ENCODE data around the gene KRTAP20-4.

Gene KRTAP20-4

GRCh38 chr21:30620522-30620921, at the start of gene KRTAP20-4:
TSS of gene KRTAP20-4 (plus strand) at chr21:30620627.
- no peak for DNase-seq (ENCODE audit: low read depth)

DNA sequence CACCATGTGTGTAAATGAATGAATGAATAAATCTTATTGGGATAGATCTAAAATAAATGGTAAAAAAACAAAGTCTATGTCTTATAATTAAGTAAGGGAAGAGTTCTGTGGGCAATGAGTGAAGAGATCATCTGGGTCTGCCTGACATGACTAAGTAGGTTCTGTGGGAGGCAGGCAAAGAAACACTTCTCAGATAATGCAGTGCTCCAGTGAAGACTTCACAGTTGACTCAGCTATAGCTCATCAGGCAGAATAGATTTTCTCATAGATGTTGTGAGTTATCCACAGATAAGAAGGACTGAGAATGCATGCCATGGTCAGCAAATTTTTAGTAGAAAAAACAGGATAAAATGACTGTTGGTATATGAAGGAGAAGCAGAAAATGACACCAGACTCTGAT, 42.7 kb upstream of the KRTAP20-4 start:
- DNase-seq (ENCODE audit: low read depth) = no peak

- DNase-seq (ENCODE audit: low read depth) = no peak
Measured at GRCh38 chr21:30579346-30579745, 41.1 kb upstream of the KRTAP20-4 start.

DNA sequence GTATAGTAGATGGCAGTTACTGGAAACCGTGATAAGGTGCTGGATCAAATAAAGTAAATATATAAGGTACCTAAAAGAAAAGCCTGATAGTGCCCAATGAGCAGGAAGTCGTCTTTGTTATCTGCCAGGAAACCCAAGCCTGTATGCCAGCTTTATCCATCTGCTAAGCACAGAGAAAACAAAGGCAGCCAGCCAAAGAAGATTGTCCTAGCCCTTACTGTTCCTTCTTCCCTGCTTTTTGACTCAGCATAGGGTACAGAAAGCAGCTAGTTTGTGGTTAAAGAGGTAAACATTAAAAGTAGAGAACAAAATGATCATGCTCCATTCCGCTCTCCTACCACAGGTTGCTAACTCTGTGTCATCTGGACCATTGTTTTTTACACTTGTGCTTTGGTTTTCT, 40.3 kb upstream of the KRTAP20-4 start:
- DNase-seq (ENCODE audit: low read depth) = no peak

GRCh38 chr21:30582870-30583269, 37.6 kb upstream of the KRTAP20-4 start:
- DNase-seq (ENCODE audit: low read depth) = no peak

DNA sequence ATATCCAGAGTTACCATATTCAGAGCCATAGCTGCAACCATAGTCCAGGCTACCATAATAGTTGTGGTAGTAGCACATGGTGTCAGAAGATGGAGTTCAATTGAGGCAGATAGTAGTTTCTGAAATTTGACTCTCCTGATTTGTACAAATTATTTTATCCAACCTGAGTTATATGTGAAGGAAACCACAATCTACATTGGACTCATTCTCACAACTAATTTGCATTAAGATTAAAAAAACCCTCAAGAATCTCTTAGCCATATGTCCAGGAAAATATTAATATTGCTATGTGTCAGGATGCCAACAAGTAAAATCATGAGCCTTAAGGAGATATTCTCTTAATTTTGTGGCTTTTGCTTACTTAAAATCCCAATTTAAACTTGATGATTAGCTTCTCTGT, 30.1 kb upstream of the KRTAP20-4 start, which contains the start of gene KRTAP22-2:
TSS of gene KRTAP22-2 (minus strand) at position 101 of the 400 bp plus-strand sequence.
- DNase-seq (ENCODE audit: low read depth) = no peak

DNA sequence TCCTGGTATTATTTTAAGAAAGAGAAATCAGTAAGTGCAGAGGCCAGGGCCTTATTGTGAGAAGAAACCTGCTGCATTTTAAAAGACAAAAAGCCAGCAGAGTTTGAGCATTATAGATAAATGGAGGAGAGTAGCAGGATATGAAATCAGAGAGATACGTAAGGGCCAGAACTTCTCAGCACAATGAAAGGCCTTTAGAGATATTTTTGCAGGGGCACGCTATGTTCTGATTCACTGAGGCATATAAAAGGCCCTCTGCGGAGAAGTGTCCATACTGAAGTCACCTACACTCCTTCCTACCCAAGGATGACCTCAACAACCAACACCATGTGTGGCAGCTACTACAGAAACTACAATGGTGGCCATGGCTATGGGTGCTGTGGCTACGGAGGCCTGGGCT, 28.3 kb upstream of the KRTAP20-4 start, which contains the start of gene KRTAP6-3:
TSS of gene KRTAP6-3 (plus strand) at position 301 of the 400 bp plus-strand sequence. CDS start at position 307, 6 bp downstream.
- DNase-seq (ENCODE audit: low read depth) = no peak

- no peak for DNase-seq (ENCODE audit: low read depth)
Measured at GRCh38 chr21:30598802-30599201, 21.6 kb upstream of the KRTAP20-4 start, which contains the start of gene KRTAP6-2. TSS of gene KRTAP6-2 (minus strand) at chr21:30598902. CDS start at chr21:30598874, 28 bp downstream.

DNA sequence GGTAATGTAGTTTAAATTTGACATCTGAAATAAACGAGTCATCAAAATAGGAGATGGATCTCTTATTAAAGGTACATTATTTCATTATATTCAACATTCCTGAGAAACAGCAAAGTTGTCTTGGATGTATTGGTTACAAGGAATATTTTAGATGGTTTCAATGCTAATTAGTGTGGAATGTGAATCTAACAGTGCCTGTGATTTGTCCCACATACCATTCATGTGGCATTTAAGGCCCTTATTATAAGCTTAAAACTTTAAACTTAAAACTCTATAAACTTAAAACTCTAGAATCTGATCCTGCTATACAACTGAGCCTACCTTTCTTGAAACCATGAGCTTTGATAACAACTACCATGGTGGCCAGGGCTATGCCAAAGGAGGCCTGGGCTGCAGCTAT, 19.6 kb upstream of the KRTAP20-4 start, which contains the start of gene KRTAP22-1:
TSS of gene KRTAP22-1 (plus strand) at position 301 of the 400 bp plus-strand sequence.
- DNase-seq (ENCODE audit: low read depth) = no peak

GRCh38 chr21:30605968-30606367, 14.5 kb upstream of the KRTAP20-4 start:
- no peak for DNase-seq (ENCODE audit: low read depth)

DNA sequence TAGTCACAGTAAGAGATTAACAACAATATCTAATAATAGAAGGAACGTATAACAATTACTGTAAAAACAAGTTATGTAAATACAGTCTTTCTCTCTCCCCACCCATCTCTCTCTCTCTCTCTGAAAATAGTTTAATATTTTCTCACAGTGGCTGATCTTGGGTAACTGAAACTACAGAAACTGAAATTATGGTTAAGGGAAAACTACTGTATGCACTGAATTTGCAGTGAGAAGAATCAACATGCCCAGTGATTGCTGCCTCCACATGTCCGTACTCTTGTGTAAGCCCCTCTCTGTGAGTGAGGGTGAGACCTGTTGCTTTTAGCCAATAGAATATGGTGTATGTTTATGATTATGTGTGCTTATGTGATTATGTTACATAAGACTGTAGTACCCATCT, 8.3 kb upstream of the KRTAP20-4 start:
- no peak for DNase-seq (ENCODE audit: low read depth)

DNA sequence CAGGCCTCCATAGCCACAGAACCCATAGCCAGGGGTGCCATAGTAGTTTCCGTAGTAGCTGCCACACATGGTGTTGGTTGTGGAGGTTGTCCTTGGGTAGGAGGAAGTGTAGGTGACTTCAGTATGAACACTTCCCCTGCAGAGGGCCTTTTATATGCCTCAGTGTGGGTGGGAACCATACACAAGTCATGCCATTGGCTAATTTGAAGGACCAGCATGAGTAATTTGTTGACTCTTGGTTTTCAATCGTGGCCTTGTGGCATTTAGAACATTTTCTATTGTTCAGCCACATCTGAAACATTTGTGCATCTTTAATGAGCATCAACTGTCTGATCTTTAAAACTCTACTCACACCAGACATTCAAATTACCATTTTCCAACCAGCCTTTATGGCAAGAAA, 6.6 kb upstream of the KRTAP20-4 start, which contains the start of gene KRTAP6-1:
TSS of gene KRTAP6-1 (minus strand) at position 95 of the 400 bp plus-strand sequence. CDS start at position 69, 26 bp downstream.
- DNase-seq (ENCODE audit: low read depth) = no peak

GRCh38 chr21:30615199-30615598, 5.2 kb upstream of the KRTAP20-4 start:
- DNase-seq (ENCODE audit: low read depth) = no peak

GRCh38 chr21:30616125-30616524, 4.3 kb upstream of the KRTAP20-4 start, which contains the start of gene KRTAP20-1:
TSS of gene KRTAP20-1 (plus strand) at chr21:30616425. CDS start at chr21:30616455, 30 bp downstream.
- no peak for DNase-seq (ENCODE audit: low read depth)

DNA sequence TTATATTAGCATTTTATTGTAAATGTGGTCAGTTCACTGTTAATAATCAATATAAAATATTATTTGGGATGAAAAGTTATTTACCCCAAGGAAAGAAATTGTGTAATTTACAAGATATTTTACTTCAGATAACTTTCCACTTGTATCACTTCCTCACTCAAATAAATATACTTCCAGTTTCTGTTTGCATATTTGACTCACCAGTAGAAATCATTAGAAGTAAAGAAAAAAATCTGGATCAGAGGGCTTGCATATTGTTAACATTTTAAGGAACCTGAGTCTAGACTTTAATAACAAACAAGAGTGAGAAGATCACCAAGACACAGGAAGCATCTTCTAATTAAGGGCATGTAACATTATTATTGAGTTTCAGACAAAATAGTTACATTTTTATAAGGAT, 347 bp upstream of the KRTAP20-4 start:
- DNase-seq (ENCODE audit: low read depth) = no peak

GRCh38 chr21:30623362-30623761, 2.9 kb downstream of the KRTAP20-4 start:
- DNase-seq (ENCODE audit: low read depth) = no peak

- DNase-seq (ENCODE audit: low read depth) = no peak
Measured at GRCh38 chr21:30625449-30626165, 5.2 kb downstream of the KRTAP20-4 start.

DNA sequence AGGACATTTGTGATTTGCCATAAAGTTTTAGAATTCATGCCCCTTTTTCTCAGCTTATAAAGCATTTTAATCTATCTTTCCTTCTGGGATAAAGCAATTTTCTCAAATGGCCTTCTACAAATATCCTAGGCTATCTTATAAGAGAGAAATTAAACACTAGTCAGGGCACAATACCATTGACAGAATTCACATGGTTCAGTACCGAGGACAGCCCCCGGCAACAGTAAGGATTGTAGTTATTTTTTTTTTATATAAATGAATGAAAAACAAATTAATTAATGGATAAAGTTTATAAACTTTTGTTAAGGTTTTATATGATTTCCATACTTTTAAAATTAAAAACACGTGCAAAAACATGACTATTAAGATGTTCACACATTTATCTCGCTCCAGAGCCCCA, 7.7 kb downstream of the KRTAP20-4 start:
- no peak for DNase-seq (ENCODE audit: low read depth)

- DNase-seq (ENCODE audit: low read depth) = no peak
Measured at GRCh38 chr21:30629200-30629599, 8.8 kb downstream of the KRTAP20-4 start.

DNA sequence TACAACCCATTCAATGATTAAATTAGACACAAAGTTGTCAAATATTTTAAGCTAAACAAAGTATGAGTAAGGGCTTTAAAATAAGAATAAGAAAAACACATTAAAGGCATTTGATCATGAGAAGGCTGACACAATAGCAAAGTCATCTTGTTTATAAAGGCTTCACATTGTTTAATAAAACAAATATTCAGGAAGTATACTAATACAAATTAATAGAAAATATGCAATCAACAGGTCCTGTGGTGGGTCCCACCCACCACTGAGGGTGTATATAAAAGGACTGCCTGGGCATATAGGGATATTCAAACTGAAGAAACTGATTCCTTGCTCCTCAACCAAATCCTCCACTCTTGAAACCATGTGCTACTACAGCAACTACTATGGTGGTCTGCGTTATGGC, 14.5 kb downstream of the KRTAP20-4 start, which contains the start of gene KRTAP20-2:
TSS of gene KRTAP20-2 (plus strand) at position 301 of the 400 bp plus-strand sequence. CDS start at position 359, 58 bp downstream.
- DNase-seq (ENCODE audit: low read depth) = no peak

- DNase-seq (ENCODE audit: low read depth) = no peak
Measured at GRCh38 chr21:30638686-30639085, 18.3 kb downstream of the KRTAP20-4 start.

DNA sequence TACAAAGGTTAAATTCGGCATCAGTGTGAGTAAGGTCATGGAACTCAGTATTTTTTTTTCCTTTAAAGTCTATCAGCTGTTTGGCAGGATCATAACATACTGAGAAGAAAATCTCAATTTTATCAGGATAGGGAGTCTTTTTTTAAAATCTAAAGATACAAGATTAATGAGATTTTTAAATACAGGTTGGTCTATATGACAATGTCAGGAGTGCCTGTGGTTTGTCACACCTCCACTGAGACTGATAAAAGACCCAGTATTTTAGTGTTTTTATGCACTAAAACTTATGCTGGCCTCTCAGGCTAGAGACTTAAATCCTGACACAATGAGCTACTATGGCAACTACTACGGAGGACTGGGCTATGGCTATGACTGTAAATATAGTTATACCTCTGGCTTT, 22.1 kb downstream of the KRTAP20-4 start, which contains the start of gene KRTAP20-3:
TSS of gene KRTAP20-3 (plus strand) at position 301 of the 400 bp plus-strand sequence.
- DNase-seq (ENCODE audit: low read depth) = no peak

DNA sequence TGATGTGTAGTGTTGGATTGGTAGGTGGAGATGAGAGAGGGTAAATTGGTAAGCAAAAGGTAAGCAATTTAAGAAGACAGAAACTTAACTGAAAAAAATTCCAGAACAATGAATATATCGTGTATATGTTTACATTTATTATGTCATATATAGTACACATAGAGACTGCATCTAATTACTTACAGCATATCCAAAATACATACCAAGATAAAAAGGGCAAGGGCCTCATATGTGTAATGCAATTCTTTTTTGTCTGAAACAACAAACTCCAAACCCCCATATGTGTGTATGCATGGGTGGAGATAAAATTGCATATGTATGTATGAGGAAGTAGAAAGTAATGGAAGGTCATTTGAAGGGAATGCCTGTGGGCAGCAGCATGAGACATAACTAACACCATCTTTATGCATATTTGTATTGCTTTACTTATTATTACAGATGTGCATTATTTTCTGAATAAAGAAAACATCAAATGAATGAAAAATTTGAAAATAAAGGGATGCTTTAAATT, 26.5 kb downstream of the KRTAP20-4 start:
- DNase-seq (ENCODE audit: low read depth) = no peak
